ENCODE measurements around the gene PCBP4.
"Not testable (repeated sequence)": the region's sequence is repeated elsewhere in the genome, so short reads cannot be mapped to it uniquely, and the experiment has no call there.

The PCBP4 gene

GRCh38 chr3:52004906-52005395, 37.7 kb upstream of the PCBP4 start:
- H3K27ac ChIP-seq (ENCODE audit: low read length): no peak overlapping the region
- H3K27me3 ChIP-seq (ENCODE audit: low read depth, low read length): no peaks in the 10 kb centered on the region
- no peaks in the 10 kb centered on the region for H3K36me3 ChIP-seq (ENCODE audit: control insufficient read depth in 1 of 2, insufficient read depth in 2 of 2, low read length in 2 of 2)
- peaks cover 0 to 28% of the 10 kb centered on the region in 2 donors for H3K4me1 ChIP-seq (ENCODE audit: control insufficient read depth in 1 of 2, insufficient read depth in 2 of 2, low read length in 2 of 2)
- H3K4me3 ChIP-seq (ENCODE audit: low read depth in 1 of 2, low read length in 2 of 2): no peak overlapping the region
- H3K9me3 ChIP-seq (ENCODE audit: control insufficient read depth in 1 of 2, low read length in 2 of 2): no peaks in the 10 kb centered on the region

- no peaks in the 10 kb centered on the region for H3K27me3 ChIP-seq (ENCODE audit: low read depth, low read length)
- H3K4me1 ChIP-seq (ENCODE audit: control insufficient read depth in 1 of 2, insufficient read depth in 2 of 2, low read length in 2 of 2): peaks cover 0 to 28% of the 10 kb centered on the region in 2 donors
- no peak overlapping the region for H3K27ac ChIP-seq (ENCODE audit: low read length)
- no peaks in the 10 kb centered on the region for H3K9me3 ChIP-seq (ENCODE audit: control insufficient read depth in 1 of 2, low read length in 2 of 2)
- no peaks in the 10 kb centered on the region for H3K36me3 ChIP-seq (ENCODE audit: control insufficient read depth in 1 of 2, insufficient read depth in 2 of 2, low read length in 2 of 2)
- H3K4me3 ChIP-seq (ENCODE audit: low read depth in 1 of 2, low read length in 2 of 2): no peak overlapping the region
Observed at GRCh38 chr3:52004163-52004787, 37.0 kb upstream of the PCBP4 start.

- no peaks in the 10 kb centered on the region for H3K9me3 ChIP-seq (ENCODE audit: control insufficient read depth in 1 of 2, low read length in 2 of 2)
- H3K27me3 ChIP-seq (ENCODE audit: low read depth, low read length): no peaks in the 10 kb centered on the region
- H3K4me3 ChIP-seq (ENCODE audit: low read depth in 1 of 2, low read length in 2 of 2): no peak overlapping the region
- no peak overlapping the region for H3K27ac ChIP-seq (ENCODE audit: low read length)
- peaks cover 0 to 28% of the 10 kb centered on the region in 2 donors for H3K4me1 ChIP-seq (ENCODE audit: control insufficient read depth in 1 of 2, insufficient read depth in 2 of 2, low read length in 2 of 2)
- H3K36me3 ChIP-seq (ENCODE audit: control insufficient read depth in 1 of 2, insufficient read depth in 2 of 2, low read length in 2 of 2): no peaks in the 10 kb centered on the region
Observed at GRCh38 chr3:52002748-52003147, 35.5 kb upstream of the PCBP4 start.

GRCh38 chr3:52001443-52001974, 34.3 kb upstream of the PCBP4 start:
- H3K27ac ChIP-seq (ENCODE audit: low read length): no peak overlapping the region
- H3K36me3 ChIP-seq (ENCODE audit: control insufficient read depth in 1 of 2, insufficient read depth in 2 of 2, low read length in 2 of 2): no peaks in the 10 kb centered on the region
- no peaks in the 10 kb centered on the region for H3K9me3 ChIP-seq (ENCODE audit: control insufficient read depth in 1 of 2, low read length in 2 of 2)
- no peaks in the 10 kb centered on the region for H3K27me3 ChIP-seq (ENCODE audit: low read depth, low read length)
- H3K4me3 ChIP-seq (ENCODE audit: low read depth in 1 of 2, low read length in 2 of 2): no peak overlapping the region
- peaks cover 0 to 26% of the 10 kb centered on the region in 2 donors for H3K4me1 ChIP-seq (ENCODE audit: control insufficient read depth in 1 of 2, insufficient read depth in 2 of 2, low read length in 2 of 2)

- H3K27ac ChIP-seq (ENCODE audit: low read length): no peak overlapping the region
- H3K36me3 ChIP-seq (ENCODE audit: control insufficient read depth in 1 of 2, insufficient read depth in 2 of 2, low read length in 2 of 2): peaks cover under 1% of the 10 kb centered on the region in 2 donors
- H3K4me1 ChIP-seq (ENCODE audit: control insufficient read depth in 1 of 2, insufficient read depth in 2 of 2, low read length in 2 of 2): peaks cover 3 to 15% of the 10 kb centered on the region in 2 donors
- H3K9me3 ChIP-seq (ENCODE audit: control insufficient read depth in 1 of 2, low read length in 2 of 2): no peaks in the 10 kb centered on the region
- no peak overlapping the region for H3K4me3 ChIP-seq (ENCODE audit: low read depth in 1 of 2, low read length in 2 of 2)
- H3K27me3 ChIP-seq (ENCODE audit: low read depth, low read length): no peaks in the 10 kb centered on the region
Observed at GRCh38 chr3:51999846-52000245, 32.6 kb upstream of the PCBP4 start.

- Histone ChIP-seq H3K4me3 (ENCODE audit: low read depth in 1 of 2, low read length in 2 of 2) (no peak overlapping the region), H3K27me3 (ENCODE audit: low read depth, low read length) (no peaks in the 10 kb centered on the region), H3K9me3 (ENCODE audit: control insufficient read depth in 1 of 2, low read length in 2 of 2) (no peaks in the 10 kb centered on the region), H3K4me1 (ENCODE audit: control insufficient read depth in 1 of 2, insufficient read depth in 2 of 2, low read length in 2 of 2) (peaks cover 12 to 18% of the 10 kb centered on the region in 2 donors), H3K36me3 (ENCODE audit: control insufficient read depth in 1 of 2, insufficient read depth in 2 of 2, low read length in 2 of 2) (peaks cover 10% of the 10 kb centered on the region in 2 donors), H3K27ac (ENCODE audit: low read length) (no peak overlapping the region)
Observed at GRCh38 chr3:51998774-51999173, 31.5 kb upstream of the PCBP4 start.

GRCh38 chr3:51997935-51998596, 30.8 kb upstream of the PCBP4 start:
- no peak overlapping the region for H3K4me3 ChIP-seq (ENCODE audit: low read depth in 1 of 2, low read length in 2 of 2)
- no peaks in the 10 kb centered on the region for H3K9me3 ChIP-seq (ENCODE audit: control insufficient read depth in 1 of 2, low read length in 2 of 2)
- H3K4me1 ChIP-seq (ENCODE audit: control insufficient read depth in 1 of 2, insufficient read depth in 2 of 2, low read length in 2 of 2): peaks cover 12 to 18% of the 10 kb centered on the region in 2 donors
- no peak overlapping the region for H3K27ac ChIP-seq (ENCODE audit: low read length)
- H3K36me3 ChIP-seq (ENCODE audit: control insufficient read depth in 1 of 2, insufficient read depth in 2 of 2, low read length in 2 of 2): peaks cover 10 to 17% of the 10 kb centered on the region in 2 donors
- H3K27me3 ChIP-seq (ENCODE audit: low read depth, low read length): no peaks in the 10 kb centered on the region

- H3K4me1 ChIP-seq (ENCODE audit: control insufficient read depth in 1 of 2, insufficient read depth in 2 of 2, low read length in 2 of 2): peaks cover 12 to 18% of the 10 kb centered on the region in 2 donors
- peaks cover 17 to 25% of the 10 kb centered on the region in 2 donors for H3K36me3 ChIP-seq (ENCODE audit: control insufficient read depth in 1 of 2, insufficient read depth in 2 of 2, low read length in 2 of 2)
- no peaks in the 10 kb centered on the region for H3K9me3 ChIP-seq (ENCODE audit: control insufficient read depth in 1 of 2, low read length in 2 of 2)
- no peak overlapping the region for H3K4me3 ChIP-seq (ENCODE audit: low read depth in 1 of 2, low read length in 2 of 2)
- no peak overlapping the region for H3K27ac ChIP-seq (ENCODE audit: low read length)
- H3K27me3 ChIP-seq (ENCODE audit: low read depth, low read length): no peaks in the 10 kb centered on the region
Observed at GRCh38 chr3:51997172-51997571, 29.9 kb upstream of the PCBP4 start.

GRCh38 chr3:51995346-51996163, 28.3 kb upstream of the PCBP4 start, which contains the start of gene RPL29:
TSS of gene RPL29 (minus strand) at chr3:51995895. CDS start at chr3:51995461, 434 bp downstream.
- no peaks in the 10 kb centered on the region for H3K27me3 ChIP-seq (ENCODE audit: low read depth, low read length)
- H3K27ac ChIP-seq (ENCODE audit: low read length): peak within 1 kb of the TSS; percentile 91
- H3K4me1 ChIP-seq (ENCODE audit: control insufficient read depth in 1 of 2, insufficient read depth in 2 of 2, low read length in 2 of 2): peaks cover 12 to 14% of the 10 kb centered on the region in 2 donors
- H3K36me3 ChIP-seq (ENCODE audit: control insufficient read depth in 1 of 2, insufficient read depth in 2 of 2, low read length in 2 of 2): peaks cover 17 to 31% of the 10 kb centered on the region in 2 donors
- H3K9me3 ChIP-seq (ENCODE audit: control insufficient read depth in 1 of 2, low read length in 2 of 2): no peaks in the 10 kb centered on the region
- H3K4me3 ChIP-seq (ENCODE audit: low read depth in 1 of 2, low read length in 2 of 2): peak within 1 kb of the TSS; percentile 86 to 93

GRCh38 chr3:51994530-51994929, 27.3 kb upstream of the PCBP4 start:
- no peaks in the 10 kb centered on the region for H3K9me3 ChIP-seq (ENCODE audit: control insufficient read depth in 1 of 2, low read length in 2 of 2)
- no peaks in the 10 kb centered on the region for H3K27me3 ChIP-seq (ENCODE audit: low read depth, low read length)
- peak overlapping the region; percentile 91 for H3K27ac ChIP-seq (ENCODE audit: low read length)
- H3K4me1 ChIP-seq (ENCODE audit: control insufficient read depth in 1 of 2, insufficient read depth in 2 of 2, low read length in 2 of 2): peaks cover 12 to 15% of the 10 kb centered on the region in 2 donors
- H3K4me3 ChIP-seq (ENCODE audit: low read depth in 1 of 2, low read length in 2 of 2): peak overlapping the region; percentile 86 to 93
- H3K36me3 ChIP-seq (ENCODE audit: control insufficient read depth in 1 of 2, insufficient read depth in 2 of 2, low read length in 2 of 2): peaks cover 17 to 31% of the 10 kb centered on the region in 2 donors

- H3K4me3 ChIP-seq (ENCODE audit: low read depth in 1 of 2, low read length in 2 of 2); H3K27ac ChIP-seq (ENCODE audit: low read length); H3K9me3 ChIP-seq (ENCODE audit: control insufficient read depth in 1 of 2, low read length in 2 of 2); H3K27me3 ChIP-seq (ENCODE audit: low read depth, low read length): not testable (repeated sequence)
- peaks cover 12 to 19% of the 10 kb centered on the region in 2 donors for H3K4me1 ChIP-seq (ENCODE audit: control insufficient read depth in 1 of 2, insufficient read depth in 2 of 2, low read length in 2 of 2)
- H3K36me3 ChIP-seq (ENCODE audit: control insufficient read depth in 1 of 2, insufficient read depth in 2 of 2, low read length in 2 of 2): peaks cover 17 to 31% of the 10 kb centered on the region in 2 donors
Observed at GRCh38 chr3:51993657-51994056, 26.4 kb upstream of the PCBP4 start.

All from muscle layer of duodenum (tissue), 2 donors.